ENCODE results near the gene AIPL1.

- TF ChIP-seq EP300 (IDR thresholded peaks at IDR 0.05) = no peak
- TF ChIP-seq CTCF (IDR thresholded peaks at IDR 0.05) = no peak
These were observed 60.1 kb downstream of the AIPL1 start for GRCh38 chr17:6374761-6375312.
